Measurements from ENCODE around the gene SLC25A22.

DNA sequence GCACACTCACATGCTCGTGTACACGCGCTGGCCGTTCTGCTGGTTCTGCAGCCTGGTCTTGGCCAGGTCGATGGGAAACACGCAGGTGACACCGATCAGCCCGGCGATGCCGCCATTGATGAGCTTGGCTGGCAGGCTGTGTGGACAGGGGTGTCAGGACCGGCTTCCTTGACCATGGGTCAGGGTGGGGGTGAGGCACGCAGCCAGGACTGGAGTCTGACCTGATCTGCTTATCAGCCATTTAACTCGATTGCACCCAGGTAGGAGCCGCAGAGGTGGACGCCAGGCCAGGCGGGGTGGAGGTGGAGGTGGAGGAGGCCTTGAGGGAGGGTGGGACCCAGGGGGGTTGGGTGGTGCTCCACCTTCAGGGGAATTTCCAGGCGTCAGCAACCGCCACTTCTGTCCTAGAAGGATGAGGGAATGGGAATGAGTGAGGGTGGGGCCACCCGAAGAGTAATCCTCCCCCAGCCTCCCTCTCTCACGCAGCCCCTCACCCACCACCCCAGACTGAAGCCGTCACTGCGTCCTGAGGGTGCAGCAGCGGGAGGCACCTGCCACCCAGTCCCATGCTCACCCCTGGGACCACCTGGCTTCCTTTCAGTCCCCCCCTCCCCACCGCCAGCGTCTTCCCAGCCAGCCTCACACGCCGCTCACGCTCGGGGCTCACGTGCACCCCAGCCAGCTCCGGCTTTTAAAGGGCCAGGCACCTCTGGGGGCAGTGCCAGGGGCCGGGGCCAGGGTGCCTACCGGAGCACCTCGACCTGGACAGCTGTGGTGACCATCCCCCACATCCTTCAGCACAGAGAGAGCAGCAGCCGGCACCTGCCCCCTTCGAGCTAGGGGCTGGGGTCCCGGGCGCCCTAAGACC, 3.1 kb downstream of the SLC25A22 start:
- TF ChIP-seq, protein P1, sequence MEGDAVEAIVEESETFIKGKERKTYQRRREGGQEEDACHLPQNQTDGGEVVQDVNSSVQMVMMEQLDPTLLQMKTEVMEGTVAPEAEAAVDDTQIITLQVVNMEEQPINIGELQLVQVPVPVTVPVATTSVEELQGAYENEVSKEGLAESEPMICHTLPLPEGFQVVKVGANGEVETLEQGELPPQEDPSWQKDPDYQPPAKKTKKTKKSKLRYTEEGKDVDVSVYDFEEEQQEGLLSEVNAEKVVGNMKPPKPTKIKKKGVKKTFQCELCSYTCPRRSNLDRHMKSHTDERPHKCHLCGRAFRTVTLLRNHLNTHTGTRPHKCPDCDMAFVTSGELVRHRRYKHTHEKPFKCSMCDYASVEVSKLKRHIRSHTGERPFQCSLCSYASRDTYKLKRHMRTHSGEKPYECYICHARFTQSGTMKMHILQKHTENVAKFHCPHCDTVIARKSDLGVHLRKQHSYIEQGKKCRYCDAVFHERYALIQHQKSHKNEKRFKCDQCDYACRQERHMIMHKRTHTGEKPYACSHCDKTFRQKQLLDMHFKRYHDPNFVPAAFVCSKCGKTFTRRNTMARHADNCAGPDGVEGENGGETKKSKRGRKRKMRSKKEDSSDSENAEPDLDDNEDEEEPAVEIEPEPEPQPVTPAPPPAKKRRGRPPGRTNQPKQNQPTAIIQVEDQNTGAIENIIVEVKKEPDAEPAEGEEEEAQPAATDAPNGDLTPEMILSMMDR (IDR thresholded peaks at IDR 0.05): no peak
- TF ChIP-seq POLR2AphosphoS5 (IDR thresholded peaks at IDR 0.05; ENCODE audit: insufficient read depth in 1 of 2, low read depth in 1 of 2) (no peak), POLR2A (IDR thresholded peaks at IDR 0.05) (no peak)
